ENCODE measurements around the gene SEPTIN10.

Gene SEPTIN10

DNA sequence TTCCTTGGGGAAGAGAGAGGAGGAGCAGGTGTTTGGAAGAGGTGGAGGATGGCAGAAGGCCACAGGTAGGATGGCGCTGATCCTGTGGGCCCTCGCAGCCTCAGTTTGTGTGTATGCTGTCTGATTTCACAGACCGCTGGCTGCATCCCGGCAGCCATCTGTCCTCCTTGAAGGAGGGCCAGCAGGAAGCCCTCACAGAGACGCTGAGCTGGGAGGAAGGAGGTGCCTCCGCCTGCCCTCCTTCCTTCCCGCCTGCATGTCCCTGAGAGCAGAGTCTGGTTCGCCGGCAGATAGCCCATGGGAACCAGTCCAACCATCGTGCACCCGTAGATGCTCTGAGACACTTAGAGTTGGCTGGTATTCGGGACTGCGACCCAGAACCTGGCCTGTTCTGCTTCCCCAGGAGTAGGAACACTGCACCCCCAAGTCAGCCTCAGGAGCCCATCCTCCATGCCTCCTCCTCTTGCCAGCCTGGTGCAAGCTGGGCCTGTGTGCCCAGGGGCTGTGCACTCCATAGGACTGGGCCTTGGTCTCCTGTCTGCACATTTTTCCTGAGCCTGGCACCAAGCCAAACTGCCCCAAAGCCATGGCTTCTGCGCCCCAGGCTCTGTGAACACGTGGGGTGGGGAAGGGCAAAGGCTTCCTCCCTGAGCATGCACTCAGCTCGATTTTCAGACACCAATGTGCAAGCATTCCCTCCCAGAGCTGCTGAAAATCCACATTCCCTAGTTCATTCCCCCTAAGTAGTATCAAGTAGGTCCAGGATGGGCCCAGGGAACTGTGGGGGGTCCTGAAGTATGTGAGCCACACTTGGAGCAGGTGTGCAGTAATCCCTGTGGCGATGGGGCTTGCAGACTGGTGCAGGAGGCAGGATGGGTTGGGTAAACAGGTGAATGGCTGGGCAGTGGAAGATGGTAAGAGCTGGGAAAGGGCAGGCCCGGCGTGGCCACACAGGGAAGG is 115.6 kb downstream of the SEPTIN10 start:
- no peak for DNase-seq (ENCODE audit: low read depth)

DNA sequence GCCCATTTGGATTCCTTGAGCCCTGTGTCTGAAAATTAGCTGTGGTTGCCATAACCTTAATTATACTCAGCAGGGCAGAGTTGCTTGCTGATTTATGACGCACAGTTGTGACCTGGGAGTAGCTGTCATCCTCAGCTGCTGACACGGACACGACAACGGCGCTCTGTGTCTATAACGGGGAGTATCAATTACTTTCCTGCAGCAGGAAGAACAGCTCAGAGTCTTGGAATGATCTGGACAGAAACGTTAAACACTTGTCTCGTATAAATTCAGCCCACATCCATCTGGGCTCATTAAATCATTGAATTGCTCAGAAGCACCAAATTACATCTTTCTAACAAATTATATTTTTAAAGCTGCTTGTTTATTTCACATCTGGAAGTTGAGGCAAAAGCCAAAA is 116.3 kb downstream of the SEPTIN10 start:
- DNase-seq (ENCODE audit: low read depth): no peak

DNA sequence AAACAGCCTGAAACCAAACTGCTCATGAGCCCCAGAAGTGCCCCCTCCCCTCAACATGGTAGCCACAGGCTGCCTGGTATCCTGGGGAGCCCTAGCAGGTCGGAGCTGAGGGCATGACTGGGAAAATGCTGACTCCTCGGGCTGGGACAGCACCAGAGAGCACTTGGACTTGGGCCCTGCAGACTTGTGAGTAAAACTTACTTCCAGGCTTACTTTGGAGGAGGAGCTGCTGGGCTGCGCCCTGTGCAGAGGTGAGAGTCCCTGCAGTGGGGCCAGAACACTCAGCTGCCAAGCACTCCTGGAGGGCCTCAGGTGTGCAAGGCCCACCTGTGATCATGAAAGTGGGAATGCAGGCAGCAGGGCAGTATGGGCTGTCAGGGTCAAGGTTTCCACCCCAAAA is 119.4 kb downstream of the SEPTIN10 start:
- no peak for DNase-seq (ENCODE audit: low read depth)

- no peak for DNase-seq (ENCODE audit: low read depth)
Observed at GRCh38 chr2:109493176-109493935, 120.4 kb downstream of the SEPTIN10 start.
